GM20000 (cell line): ENCODE results near the gene ARF6.

Experiments
- DNase-seq: peaks from one replicate; pipeline ENCODE4 v3.0.0; 2012; ENCODE audit warnings: low spot score
- CTCF ChIP-seq: IDR thresholded peaks from 2 replicates; pipeline ENCODE4 v1.5.1; 2012; ENCODE audit warnings: mild to moderate bottlenecking, control low read depth; ENCODE audit errors: extremely low read depth, missing control alignments

ARF6 gene

GRCh38 chr14:49857427-49858003 is 35.4 kb upstream of the ARF6 start:
- DNase-seq: no peak
- TF ChIP-seq CTCF: no peak

GRCh38 chr14:49858383-49858782 is 34.5 kb upstream of the ARF6 start:
- DNase-seq: no peak
- no peak for TF ChIP-seq CTCF

GRCh38 chr14:49860988-49861698 is 31.7 kb upstream of the ARF6 start:
- no peak for DNase-seq
- TF ChIP-seq CTCF: no peak

GRCh38 chr14:49861699-49862088 is 31.2 kb upstream of the ARF6 start:
- TF ChIP-seq CTCF: no peak
- DNase-seq: peak; percentile 32

- peak; percentile 47 for DNase-seq
- TF ChIP-seq CTCF: peak; percentile 100
Observed at GRCh38 chr14:49862089-49862673, 30.7 kb upstream of the ARF6 start.

- TF ChIP-seq CTCF: no peak
- DNase-seq: no peak
Observed at GRCh38 chr14:49863487-49864281, 29.2 kb upstream of the ARF6 start.

- TF ChIP-seq CTCF: peak; percentile 91
- no peak for DNase-seq
Observed at GRCh38 chr14:49865431-49865859, 27.4 kb upstream of the ARF6 start.
